ENCODE data around the gene INCA1. TPM values are rescaled to one million over a fixed set of nuclear protein-coding genes. Genes with fewer than 3 reads are reported as not detected.

INCA1 gene
- total and polyA plus RNA-seq, 2 of the 13 experiments (the other 11 are each of a cell fraction or from before 2014, with no cell fraction given) = 0.93 to 2.6 TPM

DNA sequence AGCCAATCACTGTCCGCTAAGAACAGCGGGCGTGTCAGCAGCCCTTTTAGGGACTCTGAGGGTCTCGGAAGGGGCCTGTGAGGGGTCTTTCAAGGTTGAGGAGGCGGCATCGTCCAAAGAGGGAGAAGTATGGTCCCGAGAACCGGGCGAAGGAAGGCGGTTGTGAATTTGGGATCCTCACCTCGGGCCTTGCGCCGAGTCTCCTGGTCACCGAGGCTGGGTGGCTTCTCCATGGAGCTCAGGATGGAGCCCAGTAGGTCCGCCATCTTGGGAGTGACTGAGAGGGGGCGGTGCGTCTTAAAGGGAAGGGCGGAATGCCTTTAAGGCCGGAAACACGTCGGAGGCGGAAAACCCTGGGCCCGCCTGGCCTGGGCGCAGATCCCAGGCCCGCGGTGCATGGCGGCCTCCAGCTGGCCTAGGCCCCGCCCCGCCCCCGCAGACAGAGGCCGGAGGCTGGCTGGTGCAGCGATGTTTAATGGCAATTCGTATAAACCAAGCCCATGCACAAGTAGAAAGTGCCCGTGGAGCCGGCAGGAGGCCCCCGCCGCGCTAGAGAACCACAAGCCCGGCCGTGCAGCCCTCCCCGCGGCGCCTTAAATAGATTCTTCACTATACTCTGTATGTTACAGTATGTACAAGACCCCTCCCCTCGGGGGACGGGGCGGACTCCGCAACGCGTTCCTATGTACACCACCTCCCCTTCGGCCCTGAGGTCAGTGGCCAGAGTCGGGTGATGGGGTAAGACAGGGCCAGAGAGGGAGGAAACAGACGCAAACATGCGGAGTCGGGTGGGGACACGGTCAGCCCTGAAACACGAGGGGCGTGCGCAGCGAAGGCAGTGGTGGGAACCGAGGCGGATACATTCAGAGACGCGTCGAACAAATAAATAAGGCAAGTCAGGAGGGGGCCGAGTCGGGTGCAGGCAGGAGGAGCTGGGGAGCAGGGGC lies 29.5 kb downstream of the INCA1 start, which contains the start of gene SPAG7 (continued):
- TF ChIP-seq, protein P1, sequence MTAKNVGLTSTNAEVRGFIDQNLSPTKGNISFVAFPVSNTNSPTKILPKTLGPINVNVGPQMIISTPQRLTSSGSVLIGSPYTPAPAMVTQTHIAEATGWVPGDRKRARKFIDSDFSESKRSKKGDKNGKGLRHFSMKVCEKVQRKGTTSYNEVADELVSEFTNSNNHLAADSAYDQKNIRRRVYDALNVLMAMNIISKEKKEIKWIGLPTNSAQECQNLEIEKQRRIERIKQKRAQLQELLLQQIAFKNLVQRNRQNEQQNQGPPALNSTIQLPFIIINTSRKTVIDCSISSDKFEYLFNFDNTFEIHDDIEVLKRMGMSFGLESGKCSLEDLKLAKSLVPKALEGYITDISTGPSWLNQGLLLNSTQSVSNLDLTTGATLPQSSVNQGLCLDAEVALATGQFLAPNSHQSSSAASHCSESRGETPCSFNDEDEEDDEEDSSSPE (CRISPR knock-in tag; IDR thresholded peaks at IDR 0.05) = peak; percentile 3; the same call in 1 of the 2 replicates
- TF ChIP-seq FOXC1 (CRISPR knock-in tag; IDR thresholded peaks at IDR 0.05; ENCODE audit: borderline replicate concordance) = peak; percentile 87; the same call in 1 of the 2 replicates
- peak; percentile 85 for TF ChIP-seq POLR2G (IDR thresholded peaks at IDR 0.05; ENCODE audit: low read depth, low read length)
- TF ChIP-seq TEAD2 (CRISPR knock-in tag; IDR thresholded peaks at IDR 0.05) = no peak
- TF ChIP-seq ZNF550 (CRISPR knock-in tag; IDR thresholded peaks at IDR 0.05; ENCODE audit: borderline replicate concordance) = no peak
- no peak for TF ChIP-seq FLYWCH1 (CRISPR knock-in tag; IDR thresholded peaks at IDR 0.05)
- TF ChIP-seq, protein P2, sequence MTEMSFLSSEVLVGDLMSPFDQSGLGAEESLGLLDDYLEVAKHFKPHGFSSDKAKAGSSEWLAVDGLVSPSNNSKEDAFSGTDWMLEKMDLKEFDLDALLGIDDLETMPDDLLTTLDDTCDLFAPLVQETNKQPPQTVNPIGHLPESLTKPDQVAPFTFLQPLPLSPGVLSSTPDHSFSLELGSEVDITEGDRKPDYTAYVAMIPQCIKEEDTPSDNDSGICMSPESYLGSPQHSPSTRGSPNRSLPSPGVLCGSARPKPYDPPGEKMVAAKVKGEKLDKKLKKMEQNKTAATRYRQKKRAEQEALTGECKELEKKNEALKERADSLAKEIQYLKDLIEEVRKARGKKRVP (CRISPR knock-in tag; IDR thresholded peaks at IDR 0.05) = peak in 1 of 2 experiments; percentile 72; a peak in 2 of 4 replicates
- TF ChIP-seq ZFP1 (CRISPR knock-in tag; IDR thresholded peaks at IDR 0.05) = no peak
- TF ChIP-seq, protein P3, sequence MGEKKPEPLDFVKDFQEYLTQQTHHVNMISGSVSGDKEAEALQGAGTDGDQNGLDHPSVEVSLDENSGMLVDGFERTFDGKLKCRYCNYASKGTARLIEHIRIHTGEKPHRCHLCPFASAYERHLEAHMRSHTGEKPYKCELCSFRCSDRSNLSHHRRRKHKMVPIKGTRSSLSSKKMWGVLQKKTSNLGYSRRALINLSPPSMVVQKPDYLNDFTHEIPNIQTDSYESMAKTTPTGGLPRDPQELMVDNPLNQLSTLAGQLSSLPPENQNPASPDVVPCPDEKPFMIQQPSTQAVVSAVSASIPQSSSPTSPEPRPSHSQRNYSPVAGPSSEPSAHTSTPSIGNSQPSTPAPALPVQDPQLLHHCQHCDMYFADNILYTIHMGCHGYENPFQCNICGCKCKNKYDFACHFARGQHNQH (CRISPR knock-in tag; IDR thresholded peaks at IDR 0.05) = no peak; the same call in 1 of the 2 replicates
- TF ChIP-seq, protein P4, sequence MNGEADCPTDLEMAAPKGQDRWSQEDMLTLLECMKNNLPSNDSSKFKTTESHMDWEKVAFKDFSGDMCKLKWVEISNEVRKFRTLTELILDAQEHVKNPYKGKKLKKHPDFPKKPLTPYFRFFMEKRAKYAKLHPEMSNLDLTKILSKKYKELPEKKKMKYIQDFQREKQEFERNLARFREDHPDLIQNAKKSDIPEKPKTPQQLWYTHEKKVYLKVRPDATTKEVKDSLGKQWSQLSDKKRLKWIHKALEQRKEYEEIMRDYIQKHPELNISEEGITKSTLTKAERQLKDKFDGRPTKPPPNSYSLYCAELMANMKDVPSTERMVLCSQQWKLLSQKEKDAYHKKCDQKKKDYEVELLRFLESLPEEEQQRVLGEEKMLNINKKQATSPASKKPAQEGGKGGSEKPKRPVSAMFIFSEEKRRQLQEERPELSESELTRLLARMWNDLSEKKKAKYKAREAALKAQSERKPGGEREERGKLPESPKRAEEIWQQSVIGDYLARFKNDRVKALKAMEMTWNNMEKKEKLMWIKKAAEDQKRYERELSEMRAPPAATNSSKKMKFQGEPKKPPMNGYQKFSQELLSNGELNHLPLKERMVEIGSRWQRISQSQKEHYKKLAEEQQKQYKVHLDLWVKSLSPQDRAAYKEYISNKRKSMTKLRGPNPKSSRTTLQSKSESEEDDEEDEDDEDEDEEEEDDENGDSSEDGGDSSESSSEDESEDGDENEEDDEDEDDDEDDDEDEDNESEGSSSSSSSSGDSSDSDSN (CRISPR knock-in tag; IDR thresholded peaks at IDR 0.05) = peak; percentile 80
- TF ChIP-seq STAG1 (CRISPR knock-in tag; IDR thresholded peaks at IDR 0.05) = peak; percentile 43
- peak; percentile 27; the same call in 1 of the 2 replicates for TF ChIP-seq TMF1 (CRISPR knock-in tag; IDR thresholded peaks at IDR 0.05; ENCODE audit: low read depth)
- TF ChIP-seq ZNF7 (CRISPR knock-in tag; IDR thresholded peaks at IDR 0.05) = no peak
- peak; percentile 46 for TF ChIP-seq ZNF670 (CRISPR knock-in tag; IDR thresholded peaks at IDR 0.05; ENCODE audit: borderline replicate concordance)
- peak; percentile 44 for TF ChIP-seq CREM (IDR thresholded peaks at IDR 0.05)
- TF ChIP-seq CREM (CRISPR knock-in tag; IDR thresholded peaks at IDR 0.05) = no peak; the same call in 1 of the 2 replicates
- peak; percentile 77 for TF ChIP-seq RAD21 (CRISPR knock-in tag; IDR thresholded peaks at IDR 0.05)
- TF ChIP-seq, protein P5, sequence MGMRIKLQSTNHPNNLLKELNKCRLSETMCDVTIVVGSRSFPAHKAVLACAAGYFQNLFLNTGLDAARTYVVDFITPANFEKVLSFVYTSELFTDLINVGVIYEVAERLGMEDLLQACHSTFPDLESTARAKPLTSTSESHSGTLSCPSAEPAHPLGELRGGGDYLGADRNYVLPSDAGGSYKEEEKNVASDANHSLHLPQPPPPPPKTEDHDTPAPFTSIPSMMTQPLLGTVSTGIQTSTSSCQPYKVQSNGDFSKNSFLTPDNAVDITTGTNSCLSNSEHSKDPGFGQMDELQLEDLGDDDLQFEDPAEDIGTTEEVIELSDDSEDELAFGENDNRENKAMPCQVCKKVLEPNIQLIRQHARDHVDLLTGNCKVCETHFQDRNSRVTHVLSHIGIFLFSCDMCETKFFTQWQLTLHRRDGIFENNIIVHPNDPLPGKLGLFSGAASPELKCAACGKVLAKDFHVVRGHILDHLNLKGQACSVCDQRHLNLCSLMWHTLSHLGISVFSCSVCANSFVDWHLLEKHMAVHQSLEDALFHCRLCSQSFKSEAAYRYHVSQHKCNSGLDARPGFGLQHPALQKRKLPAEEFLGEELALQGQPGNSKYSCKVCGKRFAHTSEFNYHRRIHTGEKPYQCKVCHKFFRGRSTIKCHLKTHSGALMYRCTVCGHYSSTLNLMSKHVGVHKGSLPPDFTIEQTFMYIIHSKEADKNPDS (CRISPR knock-in tag; IDR thresholded peaks at IDR 0.05) = no peak
- TF ChIP-seq ISL2 (CRISPR knock-in tag; IDR thresholded peaks at IDR 0.05) = peak; percentile 42; the same call in 1 of the 2 replicates
- TF ChIP-seq SPEN (CRISPR knock-in tag; IDR thresholded peaks at IDR 0.05; ENCODE audit: low read depth) = peak; percentile 95
- TF ChIP-seq PAWR (CRISPR knock-in tag; IDR thresholded peaks at IDR 0.05; ENCODE audit: borderline replicate concordance) = no peak

All from HepG2 (cell line).